GM21360 (cell line): Measurements from ENCODE around the gene EMD.
A peak's percentile ranks its signal among the peaks of the same experiment; 100 is the strongest.
"Not testable (repeated sequence)": the region's sequence is repeated elsewhere in the genome, so short reads cannot be mapped to it uniquely, and the experiment has no call there.

Source experiments
- ATAC-seq: cut with Tn5 transposase; IDR thresholded peaks from one replicate; pipeline ENCODE4 v1.9.1; 2021; ENCODE audit warnings: mild to moderate bottlenecking, moderate library complexity; ENCODE audit not compliant: unreplicated experiment

The EMD gene

DNA sequence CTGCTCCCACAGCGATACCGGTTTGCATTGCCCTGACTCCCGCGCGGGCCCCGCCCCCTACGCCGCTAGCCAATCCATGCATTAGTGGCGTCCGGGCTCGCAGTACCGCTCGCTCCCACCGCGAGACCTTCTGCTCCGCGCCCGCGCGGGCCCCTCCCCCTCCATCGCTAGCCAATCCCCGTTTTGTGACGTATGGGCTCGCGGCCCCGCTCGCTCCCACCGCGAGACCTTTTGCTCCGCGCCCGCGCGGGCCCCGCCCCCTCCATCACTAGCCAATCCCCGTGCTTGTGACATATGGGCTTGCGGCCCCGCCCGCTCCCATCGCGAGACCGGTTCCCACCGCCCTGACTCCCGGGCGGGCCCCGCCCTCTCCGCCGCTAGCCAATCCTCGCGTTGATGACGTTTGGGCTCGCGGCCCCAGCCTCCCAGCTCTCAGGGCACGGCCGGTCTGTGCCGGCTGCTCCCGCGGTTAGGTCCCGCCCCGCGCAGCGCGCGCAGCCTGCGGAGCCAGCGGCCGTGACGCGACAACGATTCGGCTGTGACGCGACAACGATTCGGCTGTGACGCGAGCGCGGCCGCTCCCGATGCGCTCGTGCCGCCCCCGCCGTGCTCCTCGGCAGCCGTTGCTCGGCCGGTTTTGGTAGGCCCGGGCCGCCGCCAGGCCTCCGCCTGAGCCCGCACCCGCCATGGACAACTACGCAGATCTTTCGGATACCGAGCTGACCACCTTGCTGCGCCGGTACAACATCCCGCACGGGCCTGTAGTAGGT is at the start of gene EMD:
Gene EMD (plus strand): TSS at position 497 of the 770 bp plus-strand sequence. CDS start 190 bp downstream, at position 687.
- ATAC-seq: peak; percentile 78

- ATAC-seq: no peak
These were observed 46.5 kb upstream of the EMD start for GRCh38 chrX:154332561-154332960.

GRCh38 chrX:154333116-154333515 is 46.0 kb upstream of the EMD start:
- no peak for ATAC-seq

DNA sequence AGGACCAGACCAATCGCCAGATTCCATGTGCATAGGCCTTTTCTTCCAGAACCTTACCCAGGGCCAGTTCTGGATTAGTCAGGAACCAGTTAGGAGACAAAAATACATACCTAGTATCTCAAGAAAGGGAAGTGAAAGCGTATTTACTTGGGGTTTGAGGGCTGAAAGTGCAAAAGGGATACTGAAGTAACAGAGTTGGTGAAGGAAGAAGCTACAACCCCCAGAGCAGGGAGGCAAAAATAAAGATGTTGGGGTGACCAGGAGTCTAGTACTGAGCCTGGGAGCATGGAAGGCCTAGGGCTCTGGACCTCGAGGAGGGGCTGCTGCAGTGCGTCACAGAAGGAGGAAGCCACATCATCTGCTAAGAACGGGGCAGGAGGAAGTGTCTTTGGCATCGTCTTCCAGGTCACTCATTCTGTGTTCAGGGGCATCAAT is 45.2 kb upstream of the EMD start:
- no peak for ATAC-seq

DNA sequence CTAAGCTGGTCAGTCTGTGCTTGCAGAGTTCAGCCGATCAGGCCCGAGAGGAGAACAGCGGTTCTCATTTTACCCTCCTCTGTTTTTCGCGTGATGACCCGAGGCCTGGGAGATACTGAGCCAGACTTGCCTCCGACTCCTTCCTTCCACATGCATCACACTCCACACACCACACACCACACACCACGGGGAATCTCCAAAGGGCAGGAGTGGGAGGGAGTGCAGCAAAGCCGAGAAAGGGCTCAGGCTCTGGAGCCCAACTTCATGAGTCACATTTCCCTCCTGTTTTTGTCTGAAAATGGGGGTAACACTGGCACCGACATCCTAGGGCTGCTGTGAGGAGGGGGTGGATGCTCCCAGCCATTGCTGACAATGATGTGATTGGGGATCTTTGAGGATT is 44.6 kb upstream of the EMD start:
- no peak for ATAC-seq

DNA sequence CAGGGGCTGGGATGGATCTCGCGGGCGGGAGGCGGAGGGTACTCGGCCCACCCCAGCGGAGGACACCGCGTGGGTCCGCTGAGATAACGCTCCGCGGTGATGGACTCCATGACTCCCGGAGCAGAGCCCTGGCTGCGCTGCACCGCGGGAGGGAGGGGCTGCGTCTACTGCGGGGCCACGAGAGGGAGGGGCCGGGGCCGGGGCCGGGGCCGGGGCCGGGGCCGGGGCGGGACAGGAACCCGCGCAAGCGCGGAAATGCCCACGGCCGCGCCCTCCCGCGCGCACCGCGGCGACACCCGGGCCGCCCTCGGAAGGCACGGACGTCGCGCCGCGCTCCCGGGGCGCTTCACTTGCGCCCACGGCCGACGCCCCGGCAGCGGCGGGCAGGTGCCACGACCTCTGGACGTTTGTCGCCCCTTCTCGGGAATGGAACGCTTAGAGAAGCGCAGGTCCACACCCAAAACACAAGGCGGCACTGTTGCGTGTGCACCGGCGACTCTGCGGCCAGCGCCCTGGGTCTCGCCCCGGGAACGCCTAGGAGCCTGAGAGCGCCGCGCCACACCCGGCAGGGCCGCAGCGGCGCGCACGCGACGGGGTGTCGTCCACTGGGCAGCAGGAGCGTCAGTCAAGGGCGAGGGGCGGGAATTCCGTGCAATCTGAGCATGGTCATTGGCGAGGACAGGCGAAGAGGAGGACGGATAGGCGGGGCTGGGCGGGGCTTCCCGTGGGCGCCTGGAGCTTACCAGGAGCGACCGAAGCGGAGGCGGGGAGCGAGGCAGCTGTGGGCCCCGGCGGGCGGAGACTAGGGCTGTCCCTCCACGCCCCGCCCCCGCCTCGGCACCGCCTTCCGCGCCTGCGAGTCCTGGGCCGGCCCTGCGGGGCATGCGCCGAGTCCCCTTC is 37.4 kb upstream of the EMD start:
- peak; percentile 59 for ATAC-seq

DNA sequence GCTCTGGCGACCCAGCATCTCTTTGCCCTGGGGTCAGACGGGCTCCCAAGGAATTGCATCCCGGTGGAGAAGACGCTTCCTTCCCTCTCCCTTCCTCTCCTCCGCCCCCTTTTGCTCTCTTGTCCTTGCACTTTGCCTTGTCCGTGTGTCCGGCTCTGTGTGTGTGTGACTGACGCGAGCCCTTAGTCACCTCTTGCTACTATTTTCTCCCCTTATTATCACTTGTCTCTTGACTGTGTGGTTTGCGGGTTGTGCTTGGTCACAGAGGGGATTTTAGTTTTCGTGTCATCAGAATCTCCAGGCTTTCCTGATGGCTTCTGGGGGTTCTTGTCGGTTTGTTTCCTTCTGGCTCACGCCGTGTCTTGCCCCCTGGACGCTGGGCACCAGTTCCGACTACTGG is 36.0 kb upstream of the EMD start:
- ATAC-seq: not testable (repeated sequence)

DNA sequence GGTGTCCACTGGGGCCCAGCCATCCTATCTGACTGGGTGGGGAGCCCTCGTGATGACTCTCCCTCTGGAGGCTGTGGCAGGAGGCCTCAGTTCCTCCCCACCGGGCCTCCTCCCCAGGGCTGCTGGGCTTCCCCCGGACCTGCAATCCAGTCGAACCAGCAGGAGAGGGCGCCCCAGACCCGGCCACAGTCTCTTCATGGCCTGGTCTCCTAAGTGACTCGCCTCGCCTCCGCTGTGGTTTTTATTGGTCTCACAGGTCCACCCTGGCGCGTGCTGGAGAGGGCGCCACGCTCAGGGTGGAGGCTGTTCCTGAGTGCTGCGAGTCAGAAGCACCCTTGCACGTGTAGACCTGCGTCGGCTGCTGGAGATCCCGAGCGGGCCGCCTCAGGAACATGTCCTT is 35.5 kb upstream of the EMD start:
- peak; percentile 31 for ATAC-seq

DNA sequence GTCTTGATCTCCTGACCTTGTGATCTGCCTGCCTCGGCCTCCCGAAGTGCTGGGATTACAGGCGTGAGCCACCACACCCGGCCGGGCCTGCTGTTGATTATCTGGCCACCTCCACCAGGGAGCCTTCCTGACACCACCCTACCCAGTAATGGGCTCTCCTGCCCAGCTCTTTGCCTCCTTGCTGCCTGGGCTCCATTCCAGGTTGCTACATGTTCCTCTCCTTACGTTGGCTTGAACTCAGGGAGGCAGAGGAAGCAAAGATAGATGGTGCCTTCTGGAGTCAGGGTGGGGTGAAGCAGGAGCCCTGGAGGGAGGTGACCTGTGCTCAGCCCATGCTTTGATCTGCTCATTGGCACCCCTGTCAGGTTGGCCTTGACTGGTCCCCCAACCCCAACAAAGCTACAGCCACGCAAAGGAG is 31.0 kb upstream of the EMD start:
- no peak for ATAC-seq

DNA sequence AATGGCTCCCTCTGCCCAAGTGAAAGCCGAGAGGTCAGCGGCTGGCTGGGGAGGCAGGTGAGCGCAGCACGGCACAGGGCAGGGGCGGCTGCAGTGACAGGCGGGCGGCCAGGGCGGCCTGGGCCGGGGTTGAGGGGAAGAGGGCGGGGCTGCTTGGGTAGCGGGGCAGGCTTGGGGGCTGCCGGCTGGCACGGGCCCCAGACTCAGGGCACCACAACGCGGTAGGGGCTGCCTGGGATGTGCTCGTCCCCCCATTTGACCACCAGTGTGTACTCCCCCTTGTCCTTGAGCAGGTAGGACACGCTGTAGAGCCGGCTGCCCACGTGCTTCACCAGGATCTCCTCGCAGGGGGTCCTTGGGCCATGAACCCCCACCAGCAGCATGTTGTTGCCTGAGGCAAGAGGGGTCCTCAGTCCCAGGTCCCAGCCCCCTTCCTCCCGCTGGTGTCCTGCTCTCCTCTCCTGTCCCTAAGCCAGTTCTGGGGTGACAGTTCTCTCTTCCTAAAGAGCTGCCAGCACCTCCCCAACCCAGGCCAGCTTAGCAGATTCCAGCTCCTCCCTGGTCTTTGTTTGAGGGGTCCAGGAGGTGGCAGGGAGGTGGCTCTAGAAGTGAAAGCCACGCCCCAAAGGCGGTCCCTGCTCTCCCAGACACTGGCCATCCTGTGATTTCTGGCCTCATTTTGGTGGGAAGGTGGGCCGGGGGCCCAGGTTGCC is 30.3 kb upstream of the EMD start:
- no peak for ATAC-seq

DNA sequence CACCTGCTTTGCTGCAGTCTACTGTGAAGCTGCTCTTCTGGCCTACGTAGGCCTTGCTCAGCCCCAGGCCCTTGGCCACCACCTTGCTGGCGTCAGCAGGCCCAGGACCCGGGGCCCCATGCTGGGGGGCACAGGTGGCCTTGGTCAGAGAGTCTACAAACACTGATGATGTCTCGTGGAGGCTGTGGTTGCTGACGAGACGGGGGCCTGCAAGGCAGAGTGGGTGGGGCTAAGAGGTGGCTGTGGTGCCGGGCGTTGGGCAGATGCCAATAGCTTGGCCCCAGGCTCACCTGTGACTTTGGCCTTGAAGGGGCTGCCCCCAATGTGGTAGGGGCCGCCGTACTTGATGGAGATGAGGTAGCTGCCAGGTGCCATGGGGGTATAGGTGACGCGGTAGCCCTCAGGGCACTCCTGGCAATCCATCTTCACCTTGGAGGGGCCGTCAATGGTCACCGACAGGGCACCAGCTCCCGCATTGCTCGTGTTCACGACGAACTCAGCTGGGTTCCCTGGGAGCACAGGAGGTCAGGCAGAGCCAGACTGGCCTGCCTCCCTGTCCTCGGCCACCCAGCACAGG is 29.6 kb upstream of the EMD start:
- no peak for ATAC-seq

- ATAC-seq: no peak
These were observed 29.1 kb upstream of the EMD start for GRCh38 chrX:154349979-154350378.

DNA sequence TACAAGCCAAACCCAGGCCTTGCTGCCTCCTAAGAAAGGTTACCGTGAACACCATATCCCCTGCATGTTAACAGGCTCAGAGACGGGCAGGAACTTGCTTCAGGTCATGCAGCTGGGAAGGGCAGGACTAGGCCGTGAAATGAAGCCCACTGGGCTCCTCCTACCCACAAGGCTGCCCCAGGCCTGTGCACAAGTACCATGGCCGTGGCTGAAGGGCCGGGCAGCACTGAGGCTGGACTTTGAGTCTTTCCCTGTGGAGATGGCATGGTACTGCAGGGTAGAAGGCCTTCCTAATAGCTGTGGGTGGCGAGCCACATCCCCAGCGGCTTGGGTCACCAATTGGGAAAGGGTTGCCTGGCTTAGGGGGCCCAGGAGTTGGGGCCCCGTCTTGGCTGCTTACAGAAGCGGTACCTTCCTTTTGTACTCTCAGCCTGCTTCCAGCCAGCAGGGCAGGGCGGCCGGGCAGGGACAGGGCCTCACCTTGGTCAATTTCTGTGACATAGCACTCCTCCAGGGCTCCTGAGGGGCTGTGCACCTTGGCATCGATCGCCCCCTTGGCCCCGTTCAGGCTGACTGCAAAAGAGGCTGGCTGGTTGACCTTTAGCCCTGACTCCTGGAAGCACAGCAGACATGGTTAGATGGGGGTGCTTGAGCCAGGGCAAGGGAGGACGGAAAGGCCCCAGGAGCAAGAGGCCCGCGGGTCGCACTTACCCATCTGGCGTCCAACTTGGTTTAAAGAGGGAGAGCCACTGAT is 28.5 kb upstream of the EMD start:
- ATAC-seq: no peak

DNA sequence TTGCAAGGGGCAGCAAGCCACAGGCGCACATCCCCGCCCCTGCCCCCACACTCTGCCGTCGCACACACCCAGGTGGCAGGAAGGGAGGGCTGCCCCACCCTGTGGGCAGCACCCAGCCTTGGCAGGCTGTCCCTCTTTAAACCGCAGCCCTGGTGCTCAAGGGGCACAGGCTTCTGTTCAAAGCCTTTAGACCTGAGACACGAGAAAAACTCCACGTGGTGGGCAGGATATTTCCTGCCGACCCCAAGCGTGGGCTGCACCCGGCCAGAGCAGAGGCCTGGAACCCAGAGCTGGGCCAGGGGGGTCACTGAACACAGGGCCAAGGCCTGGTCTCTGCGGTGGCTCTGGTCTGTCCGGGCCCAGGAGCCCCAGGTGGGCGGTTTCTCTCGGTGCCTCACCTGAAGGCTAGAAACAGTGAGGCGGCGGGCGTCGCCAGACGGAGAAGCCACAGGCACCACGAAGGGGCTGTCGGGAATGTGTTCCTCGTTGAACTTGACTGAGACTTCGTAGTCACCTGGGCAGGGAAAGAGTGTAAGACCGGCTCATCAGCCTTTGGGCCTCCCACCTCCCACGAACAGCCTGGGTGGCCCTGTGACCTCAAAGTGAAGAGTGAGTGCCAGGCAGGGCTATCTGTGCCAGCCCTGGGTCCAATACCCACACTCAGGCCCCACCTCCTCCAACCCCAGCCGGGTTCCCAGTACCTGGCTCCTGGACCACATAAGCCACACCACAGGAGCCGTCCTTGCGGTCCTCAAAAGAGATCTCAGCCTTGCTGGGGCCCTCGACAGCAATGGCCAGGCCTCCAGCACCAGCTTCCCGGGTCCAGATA is 27.7 kb upstream of the EMD start:
- no peak for ATAC-seq

- ATAC-seq: no peak
These were observed 27.1 kb upstream of the EMD start for GRCh38 chrX:154352012-154352401.

DNA sequence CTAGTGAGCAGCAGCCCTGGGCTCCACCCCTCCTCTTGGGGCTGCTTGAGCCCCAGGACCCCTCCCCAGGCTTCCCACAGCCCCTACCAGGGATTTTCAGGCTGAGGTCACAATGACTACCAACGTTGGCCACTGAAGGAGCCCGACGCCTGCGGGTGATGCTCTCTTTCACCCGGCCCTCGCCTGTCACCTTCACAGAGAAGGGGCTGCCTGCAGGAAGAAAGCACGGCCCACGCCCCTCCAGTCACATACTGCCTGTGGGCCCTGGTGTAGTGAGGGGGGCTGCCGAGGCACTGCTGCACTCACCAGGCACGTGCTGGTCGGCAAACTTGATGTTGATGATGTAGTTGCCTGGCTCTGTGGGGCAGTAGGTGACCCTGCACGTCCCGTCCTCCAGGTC is 26.6 kb upstream of the EMD start:
- ATAC-seq: no peak

- no peak for ATAC-seq
These were observed 25.8 kb upstream of the EMD start for GRCh38 chrX:154353172-154353843.

DNA sequence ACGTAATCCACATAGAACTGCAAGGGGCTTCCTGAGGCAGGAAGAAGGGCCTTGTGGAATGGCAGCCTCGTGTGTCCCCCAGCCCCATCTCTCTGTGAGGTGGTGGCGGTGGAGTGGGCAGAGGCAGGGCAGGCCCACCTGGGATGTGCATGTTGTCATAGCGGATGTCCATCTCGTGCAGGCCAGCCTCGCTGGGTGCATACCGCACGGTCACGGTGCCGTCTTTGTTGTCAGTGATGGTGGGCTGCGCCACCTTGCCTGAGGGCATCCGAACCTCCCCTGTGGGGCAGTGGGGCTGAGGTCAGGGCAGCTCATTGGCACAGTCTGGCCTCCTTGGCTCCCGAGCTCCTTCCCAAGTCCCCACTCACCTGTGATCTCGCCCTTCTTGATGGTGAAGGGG is 25.1 kb upstream of the EMD start:
- ATAC-seq: no peak

DNA sequence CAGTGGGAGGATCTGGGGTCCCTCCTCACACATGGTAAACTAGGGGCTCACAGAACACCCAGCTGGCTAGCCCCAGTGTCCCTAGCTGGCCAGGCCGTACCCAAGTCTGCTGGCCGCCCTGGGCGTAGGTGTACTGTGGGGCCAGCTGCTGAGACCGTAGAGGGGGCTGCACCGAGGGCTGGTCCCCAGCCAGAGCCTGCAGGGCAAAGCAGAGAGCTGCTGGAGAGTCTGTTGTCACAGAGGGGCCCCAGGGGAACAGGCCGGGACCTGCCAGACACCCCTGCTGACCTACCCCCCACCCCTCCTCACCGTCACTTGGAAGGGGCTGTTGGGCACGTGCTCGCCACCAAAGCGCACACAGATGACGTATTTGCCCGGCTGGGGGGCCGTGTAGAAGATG is 24.6 kb upstream of the EMD start:
- no peak for ATAC-seq
